Measurements from ENCODE around the gene KLHL29. TPM values are rescaled to one million over a fixed set of nuclear protein-coding genes. Genes with fewer than 3 reads are reported as not detected.

The KLHL29 gene
- total RNA-seq, 3 donors from 2014 or later (not counting 1 experiment from before 2014, with no cell fraction given) = 0.24 to 0.43 (median 0.33) TPM

DNA sequence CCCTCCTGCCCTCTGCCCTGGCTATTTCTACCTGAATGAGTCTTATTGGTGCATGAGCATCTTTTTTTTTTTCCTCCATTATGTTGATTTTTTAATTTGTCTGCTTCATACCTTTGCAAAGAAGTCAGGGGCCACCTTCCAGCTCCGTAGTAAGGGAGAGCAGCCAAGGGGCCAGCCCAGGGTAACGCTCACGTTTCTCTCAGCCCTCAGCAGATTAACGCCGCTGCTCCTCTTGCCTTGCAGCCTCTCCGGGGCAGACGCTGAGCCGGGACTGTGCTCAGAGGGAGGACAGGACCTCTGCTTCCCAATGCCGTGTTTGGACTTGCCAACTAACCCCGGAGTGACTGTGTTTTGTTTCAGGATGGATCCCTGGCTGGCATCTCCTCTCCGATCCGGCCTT is 300.2 kb downstream of the KLHL29 start:
- Histone ChIP-seq H3K36me3 (ENCODE audit: control insufficient read depth, insufficient read depth, low read length) (no peaks in the 10 kb centered on the region), H3K27ac (ENCODE audit: low read length) (no peak overlapping the region), H3K9me3 (ENCODE audit: control insufficient read depth, insufficient read depth, low read length) (no peaks in the 10 kb centered on the region), H3K27me3 (ENCODE audit: control insufficient read depth, insufficient read depth, low read length) (no peaks in the 10 kb centered on the region), H3K4me3 (ENCODE audit: low read length) (no peak overlapping the region), H3K4me1 (ENCODE audit: control insufficient read depth, insufficient read depth, low read length) (peaks cover 13% of the 10 kb centered on the region)
- intact Hi-C loops (cut with micrococcal nuclease) = no loop called here
- peaks cover 16 to 25% of the 10 kb centered on the region in 2 donors for H3K4me1 Mint-ChIP-seq
- no peaks in the 10 kb centered on the region for H3K9me3 Mint-ChIP-seq
- H3K36me3 Mint-ChIP-seq = no peaks in the 10 kb centered on the region
- ATAC-seq = no peak
- H3K27ac Mint-ChIP-seq = no peak overlapping the region
- H3K27me3 Mint-ChIP-seq (ENCODE audit: low read depth in 2 of 2) = no peaks in the 10 kb centered on the region
- no peak for TF ChIP-seq CTCF (IDR thresholded peaks at IDR 0.05)
- DNase-seq = no peak
- WGBS (ENCODE audit: insufficient coverage) = 68% methylated on average over 12 of the region's 12 CpGs
- H3K4me3 Mint-ChIP-seq = no peak overlapping the region

DNA sequence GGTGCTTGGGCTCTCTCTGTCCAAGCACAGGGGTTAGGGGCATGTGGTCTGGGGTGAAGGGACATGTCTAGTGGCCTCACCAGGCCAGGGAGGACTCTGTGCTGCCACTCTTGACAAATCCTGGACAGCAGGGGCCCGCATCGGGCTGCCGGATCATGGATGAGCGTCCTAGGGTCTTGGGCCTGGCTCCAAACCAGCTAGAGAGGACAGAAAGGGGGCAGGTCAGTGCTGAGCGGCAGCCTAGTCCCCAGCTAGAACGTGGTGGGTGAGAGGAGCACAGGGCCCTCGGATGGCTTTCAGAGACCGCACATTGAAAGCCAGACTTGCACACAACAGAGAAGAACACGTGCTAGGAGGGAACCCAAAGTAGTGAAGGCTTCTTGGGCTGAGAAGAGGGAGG is 300.7 kb downstream of the KLHL29 start:
- H3K4me1 Mint-ChIP-seq = peaks cover 16 to 25% of the 10 kb centered on the region in 2 donors
- no peak overlapping the region for H3K4me3 Mint-ChIP-seq
- 91% methylated on average over 9 of the region's 9 CpGs for WGBS (ENCODE audit: insufficient coverage)
- no peaks in the 10 kb centered on the region for H3K36me3 ChIP-seq (ENCODE audit: control insufficient read depth, insufficient read depth, low read length)
- TF ChIP-seq CTCF (IDR thresholded peaks at IDR 0.05) = no peak
- H3K27me3 ChIP-seq (ENCODE audit: control insufficient read depth, insufficient read depth, low read length) = no peaks in the 10 kb centered on the region
- DNase-seq (no peak), ATAC-seq (no peak)
- no peak overlapping the region for H3K27ac Mint-ChIP-seq
- no peaks in the 10 kb centered on the region for H3K9me3 Mint-ChIP-seq
- H3K27me3 Mint-ChIP-seq (ENCODE audit: low read depth in 2 of 2) = no peaks in the 10 kb centered on the region
- no peaks in the 10 kb centered on the region for H3K9me3 ChIP-seq (ENCODE audit: control insufficient read depth, insufficient read depth, low read length)
- peaks cover 13% of the 10 kb centered on the region for H3K4me1 ChIP-seq (ENCODE audit: control insufficient read depth, insufficient read depth, low read length)
- H3K27ac ChIP-seq (ENCODE audit: low read length) = no peak overlapping the region
- no peak overlapping the region for H3K4me3 ChIP-seq (ENCODE audit: low read length)
- intact Hi-C loops (cut with micrococcal nuclease) = no loop called here
- no peaks in the 10 kb centered on the region for H3K36me3 Mint-ChIP-seq

DNA sequence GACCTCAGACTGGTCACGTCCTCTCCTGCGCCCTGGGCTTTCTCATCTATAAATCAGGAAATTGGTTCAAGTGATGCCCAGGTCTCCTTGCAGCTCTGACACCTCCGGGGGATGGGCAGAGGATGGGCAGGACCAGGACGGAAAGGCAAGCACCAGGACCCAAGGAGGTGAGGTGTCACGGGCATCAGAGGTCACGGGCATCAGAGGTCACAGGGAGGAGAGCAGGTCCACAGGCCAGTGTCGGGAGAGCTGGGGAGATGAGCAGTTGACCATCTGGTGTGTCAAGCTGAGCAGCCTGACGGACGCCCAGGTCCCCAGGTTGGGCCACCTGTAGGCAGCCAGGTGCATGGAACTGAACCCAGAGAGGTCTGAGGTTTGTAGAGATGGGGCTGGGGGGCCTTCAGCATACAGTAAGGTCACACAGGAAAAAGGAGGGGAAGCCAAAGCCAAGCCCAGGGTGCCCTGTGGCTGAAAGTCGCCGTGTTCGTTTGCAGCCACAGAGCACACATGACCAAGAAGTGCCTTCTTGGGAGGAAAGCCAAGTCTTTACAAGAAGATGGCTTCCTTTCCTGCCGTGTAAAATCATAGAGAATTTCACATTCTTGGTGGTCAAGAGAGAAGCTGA is 301.5 kb downstream of the KLHL29 start:
- no peak overlapping the region for H3K27ac ChIP-seq (ENCODE audit: low read length)
- no peaks in the 10 kb centered on the region for H3K9me3 Mint-ChIP-seq
- H3K27me3 ChIP-seq (ENCODE audit: control insufficient read depth, insufficient read depth, low read length) = no peaks in the 10 kb centered on the region
- peaks cover 13% of the 10 kb centered on the region for H3K4me1 ChIP-seq (ENCODE audit: control insufficient read depth, insufficient read depth, low read length)
- H3K27ac Mint-ChIP-seq = no peak overlapping the region
- no peak overlapping the region for H3K4me3 ChIP-seq (ENCODE audit: low read length)
- H3K36me3 ChIP-seq (ENCODE audit: control insufficient read depth, insufficient read depth, low read length) = no peaks in the 10 kb centered on the region
- no peaks in the 10 kb centered on the region for H3K9me3 ChIP-seq (ENCODE audit: control insufficient read depth, insufficient read depth, low read length)
- intact Hi-C loops (cut with micrococcal nuclease) = no loop called here
- H3K36me3 Mint-ChIP-seq = no peaks in the 10 kb centered on the region
- peaks cover 16 to 25% of the 10 kb centered on the region in 2 donors for H3K4me1 Mint-ChIP-seq
- 61% methylated on average over 13 of the region's 13 CpGs for WGBS (ENCODE audit: insufficient coverage)
- no peak for DNase-seq
- TF ChIP-seq CTCF (IDR thresholded peaks at IDR 0.05) = no peak
- no peaks in the 10 kb centered on the region for H3K27me3 Mint-ChIP-seq (ENCODE audit: low read depth in 2 of 2)
- no peak for ATAC-seq
- H3K4me3 Mint-ChIP-seq = no peak overlapping the region

DNA sequence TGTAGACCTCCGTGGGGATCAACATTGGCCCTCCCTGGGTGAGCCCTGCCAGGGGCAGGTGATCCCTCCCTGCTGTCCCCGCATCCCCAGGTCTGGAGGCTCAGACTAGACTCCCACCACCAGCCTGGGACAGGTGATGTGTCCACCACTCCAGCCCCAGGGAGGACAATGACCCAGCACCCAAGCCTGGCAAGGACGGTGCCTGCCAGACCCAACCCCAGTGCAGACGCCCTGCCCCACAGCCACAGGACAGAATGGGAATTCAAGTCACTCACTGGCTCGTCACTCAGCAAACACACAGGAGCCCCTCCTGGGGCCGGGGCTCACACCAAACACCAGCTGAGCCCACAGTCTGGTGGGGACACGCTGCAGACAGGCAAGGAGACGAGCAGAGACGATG is 302.2 kb downstream of the KLHL29 start:
- Histone ChIP-seq H3K27me3 (ENCODE audit: control insufficient read depth, insufficient read depth, low read length) (no peaks in the 10 kb centered on the region), H3K4me3 (ENCODE audit: low read length) (no peak overlapping the region), H3K9me3 (ENCODE audit: control insufficient read depth, insufficient read depth, low read length) (no peaks in the 10 kb centered on the region), H3K36me3 (ENCODE audit: control insufficient read depth, insufficient read depth, low read length) (no peaks in the 10 kb centered on the region), H3K4me1 (ENCODE audit: control insufficient read depth, insufficient read depth, low read length) (peaks cover 13% of the 10 kb centered on the region), H3K27ac (ENCODE audit: low read length) (no peak overlapping the region)
- H3K27me3 Mint-ChIP-seq (ENCODE audit: low read depth in 2 of 2) = no peaks in the 10 kb centered on the region
- H3K9me3 Mint-ChIP-seq = no peaks in the 10 kb centered on the region
- DNase-seq (no peak), ATAC-seq (no peak)
- 89% methylated on average over 9 of the region's 9 CpGs for WGBS (ENCODE audit: insufficient coverage)
- no peak overlapping the region for H3K27ac Mint-ChIP-seq
- H3K36me3 Mint-ChIP-seq = no peaks in the 10 kb centered on the region
- intact Hi-C loops (cut with micrococcal nuclease) = no loop called here
- no peak overlapping the region for H3K4me3 Mint-ChIP-seq
- H3K4me1 Mint-ChIP-seq = peaks cover 16 to 22% of the 10 kb centered on the region in 2 donors
- TF ChIP-seq CTCF (IDR thresholded peaks at IDR 0.05) = no peak
